HCT116 (cell line): ENCODE measurements around the gene GRID2. TPM values are rescaled to one million over a fixed set of nuclear protein-coding genes. Genes with fewer than 3 reads are reported as not detected.

ENCODE experiments used
- ATAC-seq: fragments of 200-7000 bp; cut with Tn5 transposase; 2 replicates; pipeline ENCODE4 v1.9.1; 2020; ENCODE audit warnings: mild to moderate bottlenecking, moderate library complexity
- BruUV-seq: library from RNA; stranded (reverse); fragments of 400-500 nt; replicated peaks from 2 replicates; lab custom pipeline; 2021; lab: Mats Ljungman, UMichigan
- CTCF ChIA-PET: fragments of 300-600 bp; sonication (Branson Sonifier 250); formaldehyde crosslinking; loops from one replicate; lab custom pipeline; 2021; ENCODE audit warnings: antibody characterized with exemption; lab: Charles Lee
- POLR2A ChIA-PET: fragments of 300-600, 350-600 bp; sonication (Branson Sonifier 250); formaldehyde crosslinking; loops from one replicate; lab custom pipeline; 2021; ENCODE audit warnings: antibody characterized with exemption; lab: Charles Lee
- RAD21 ChIA-PET, 2 experiments: fragments of 300-600 bp; sonication (Branson Sonifier 250); formaldehyde crosslinking; loops; one replicate each; lab custom pipeline; 2023; ENCODE audit warnings: low total read pairs in 2 of 2; ENCODE audit not compliant: uncharacterized antibody in 2 of 2, unreplicated experiment in 2 of 2, low non-redundant PET in 1 of 2; lab: Charles Lee
- DNase-seq: peaks from one replicate; pipeline ENCODE4 v3.0.0-alpha.2; 2010; ENCODE audit warnings: low read depth, low spot score
- H2AFZ ChIP-seq: fragments of 200-600 bp; shearing (Covaris generic), sonication (generic); 2 replicates; pipeline ENCODE4 v1.6.1; 2017; ENCODE audit warnings: low read depth, mixed run types, mixed read lengths, antibody characterized with exemption, low read length; ENCODE audit not compliant: poor library complexity, severe bottlenecking
- H3K27ac ChIP-seq: 2 replicates; pipeline ENCODE4 v1.5.1; 2012; ENCODE audit warnings: low read depth, low read length
- H3K27me3 ChIP-seq: fragments of 200-600 bp; sonication (generic); 2 replicates; pipeline ENCODE4 v1.6.1; 2016; ENCODE audit warnings: mixed run types, low read length, mixed read lengths; ENCODE audit not compliant: insufficient read depth
- H3K36me3 ChIP-seq, 2 experiments: fragments of 200-500 bp in 1 of 2; fragments of 200-600 bp in 1 of 2; sonication (Bioruptor generic) in 1 of 2; sonication (generic) in 1 of 2; 2 replicates each; pipeline versions ENCODE4 v1.5.1 to v1.6.1; 2014 to 2016; ENCODE audit warnings: low read length in 2 of 2, inconsistent platforms in 1 of 2, mixed read lengths in 1 of 2, mixed run types in 1 of 2; ENCODE audit not compliant: insufficient read depth in 2 of 2, control insufficient read depth in 1 of 2
- H3K4me1 ChIP-seq, 2 experiments: fragments of 200-600 bp in 1 of 2; sonication (generic) in 1 of 2; 2 replicates each; pipeline versions ENCODE4 v1.5.1 to v1.6.1; 2012 to 2017; ENCODE audit warnings: low read length in 2 of 2, inconsistent platforms in 1 of 2, mild to moderate bottlenecking in 1 of 2, mixed read lengths in 1 of 2, mixed run types in 1 of 2, moderate library complexity in 1 of 2; ENCODE audit not compliant: insufficient read depth in 2 of 2, control insufficient read depth in 1 of 2
- H3K4me2 ChIP-seq: fragments of 200-600 bp; sonication (generic); 2 replicates; pipeline ENCODE4 v1.6.1; 2017; ENCODE audit warnings: mixed run types, low read length, mixed read lengths
- H3K4me3 ChIP-seq, 2 experiments: fragments of 200-600 bp in 1 of 2; sonication (generic) in 1 of 2; replicated peaks in 1 of 2; 2 replicates each; pipeline ENCODE4 v1.5.1; 2011 to 2016; ENCODE audit warnings: low read length in 2 of 2, control low read depth in 1 of 2, low read depth in 1 of 2, mild to moderate bottlenecking in 1 of 2, mixed read lengths in 1 of 2, mixed run types in 1 of 2
- H3K79me2 ChIP-seq: fragments of 200-600 bp; sonication (generic); 2 replicates; pipeline ENCODE4 v1.6.1; 2017; ENCODE audit warnings: mild to moderate bottlenecking, mixed run types, low read length, moderate library complexity, mixed read lengths; ENCODE audit not compliant: insufficient read depth
- H3K9ac ChIP-seq: fragments of 200-600 bp; sonication (generic); 2 replicates; pipeline ENCODE4 v1.6.1; 2016; ENCODE audit warnings: low read length, mixed read lengths
- H3K9me2 ChIP-seq: fragments of 200-600 bp; sonication (generic), shearing (Covaris generic); 2 replicates; pipeline ENCODE4 v1.6.1; 2017; ENCODE audit warnings: mixed run types, mild to moderate bottlenecking, moderate library complexity; ENCODE audit not compliant: insufficient read depth
- H3K9me3 ChIP-seq, 2 experiments: fragments of 200-500 bp in 1 of 2; fragments of 200-600 bp in 1 of 2; sonication (Bioruptor generic) in 1 of 2; sonication (generic) in 1 of 2; 2 replicates each; pipeline ENCODE4 v1.6.1; 2014 to 2017; ENCODE audit warnings: low read length in 2 of 2, mixed read lengths in 2 of 2, inconsistent platforms in 1 of 2, low read depth in 1 of 2, mild to moderate bottlenecking in 1 of 2, mixed run types in 1 of 2, moderate library complexity in 1 of 2; ENCODE audit not compliant: control insufficient read depth in 1 of 2, insufficient read depth in 1 of 2
- H4K20me1 ChIP-seq: fragments of 200-600 bp; sonication (generic), shearing (Covaris generic); 2 replicates; pipeline ENCODE4 v1.6.1; 2017; ENCODE audit warnings: mixed run types, mild to moderate bottlenecking, moderate library complexity; ENCODE audit not compliant: insufficient read depth
- CTCF ChIP-seq, 3 experiments: fragments of 200-600 bp in 1 of 3; sonication (generic) in 1 of 3; IDR thresholded peaks in 2 of 3; conservative IDR thresholded peaks in 1 of 3; 2 replicates each; pipeline ENCODE4 v1.5.1; 2012 to 2017; ENCODE audit warnings: low read depth in 2 of 3, low read length in 2 of 3, antibody characterized with exemption in 1 of 3, borderline replicate concordance in 1 of 3, control low read depth in 1 of 3, mild to moderate bottlenecking in 1 of 3, mixed read lengths in 1 of 3, mixed run types in 1 of 3, moderate library complexity in 1 of 3; ENCODE audit not compliant: insufficient read depth in 1 of 3
- ELF1 ChIP-seq: IDR thresholded peaks from 2 replicates; pipeline ENCODE4 v1.6.1; 2012; ENCODE audit warnings: low read depth, borderline replicate concordance
- FOSL1 ChIP-seq: IDR thresholded peaks from 2 replicates; pipeline ENCODE4 v1.6.1; 2012; ENCODE audit warnings: low read depth
- RAD21 ChIP-seq: IDR thresholded peaks from 2 replicates; pipeline ENCODE4 v1.6.1; 2012; ENCODE audit warnings: low read depth, mild to moderate bottlenecking
- SIN3A ChIP-seq: IDR thresholded peaks from 2 replicates; pipeline ENCODE4 v1.6.1; 2012; ENCODE audit warnings: low read depth
- TCF7L2 ChIP-seq: IDR thresholded peaks from 2 replicates; pipeline ENCODE4 v1.7.0; 2011; ENCODE audit warnings: borderline replicate concordance, inconsistent platforms; ENCODE audit not compliant: insufficient read depth, insufficient read length; ENCODE audit errors: extremely low read depth
- YY1 ChIP-seq: IDR thresholded peaks from 2 replicates; pipeline ENCODE4 v1.6.1; 2011; ENCODE audit warnings: low read length, low read depth, moderate library complexity, mild to moderate bottlenecking; ENCODE audit not compliant: insufficient replicate concordance; ENCODE audit errors: extremely low read depth
- ZBTB33 ChIP-seq: IDR thresholded peaks from 2 replicates; pipeline ENCODE4 v1.6.1; 2011; ENCODE audit warnings: mild to moderate bottlenecking, low read length, moderate library complexity; ENCODE audit not compliant: insufficient replicate concordance; ENCODE audit errors: extremely low read depth
- ZFX ChIP-seq: fragments of 450-650 bp; IDR thresholded peaks from 2 replicates; pipeline ENCODE4 v1.6.1; 2017
- intact Hi-C: fragments of 100-400 bp; cut with micrococcal nuclease; formaldehyde crosslinking; loops from 2 replicates; pipeline ENCODE4 v1.10.0; 2022
- total RNA-seq: library from RNA; stranded (reverse); gene quantifications from one replicate; pipeline ENCODE4 v1.2.1, GENCODE V29; 2021; ENCODE audit not compliant: unreplicated experiment
- TF ChIP-seq, protein P1 (sequence below): IDR thresholded peaks from 2 replicates; pipeline ENCODE4 v1.6.1; 2012; ENCODE audit warnings: low read depth

Gene GRID2
- total RNA-seq, 1 experiment from 2014 or later, result not detected

DNA sequence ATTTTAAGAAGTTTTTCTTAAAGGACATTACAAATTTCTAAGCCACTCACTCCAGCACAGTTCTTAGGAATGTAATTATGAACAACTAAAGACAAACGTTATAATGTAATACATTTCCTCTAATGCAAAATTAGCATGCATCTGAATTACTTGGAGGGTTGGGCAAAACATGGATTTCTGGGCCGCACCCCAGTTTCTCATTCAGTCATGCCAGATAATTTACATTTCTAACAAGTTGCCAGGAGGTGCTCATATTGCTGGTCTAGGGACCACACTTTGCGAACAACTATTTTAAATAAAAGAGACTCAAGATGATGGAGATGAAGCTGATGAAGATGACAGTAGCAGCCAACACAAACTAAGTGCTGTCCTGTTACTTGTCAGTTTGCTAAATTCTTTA, 840.1 kb downstream of the GRID2 start:
- Histone ChIP-seq H3K27me3 (no peaks in the 10 kb centered on the region), H3K4me3 (no peak overlapping the region), H3K9me3 (no peaks in the 10 kb centered on the region), H3K79me2 (no peaks in the 10 kb centered on the region), H3K9me2 (no peaks in the 10 kb centered on the region), H3K9ac (no peak overlapping the region), H4K20me1 (no peaks in the 10 kb centered on the region), H3K4me1 (no peaks in the 10 kb centered on the region), H2AFZ (no peak overlapping the region), H3K36me3 (no peaks in the 10 kb centered on the region), H3K4me2 (no peak overlapping the region), H3K27ac (no peak overlapping the region)
- RAD21 ChIA-PET, result no interaction called here
- ATAC-seq, result no peak
- no TSS peak for BruUV-seq
- CTCF ChIA-PET, result no interaction called here
- DNase-seq, result no peak
- intact Hi-C loops, result no loop called here
- TF ChIP-seq ELF1 (no peak), TCF7L2 (no peak), RAD21 (no peak), ZFX (no peak), CTCF (IDR thresholded peaks at IDR 0.05 in 2 of 3, conservative IDR thresholded peaks at IDR 0.05 in 1 of 3; ENCODE audit: borderline replicate concordance in 1 of 3, insufficient read depth in 1 of 3, low read depth in 2 of 3, low read length in 2 of 3) (no peak), SIN3A (no peak), FOSL1 (no peak), ZBTB33 (no peak), YY1 (no peak)
- TF ChIP-seq, protein P1, sequence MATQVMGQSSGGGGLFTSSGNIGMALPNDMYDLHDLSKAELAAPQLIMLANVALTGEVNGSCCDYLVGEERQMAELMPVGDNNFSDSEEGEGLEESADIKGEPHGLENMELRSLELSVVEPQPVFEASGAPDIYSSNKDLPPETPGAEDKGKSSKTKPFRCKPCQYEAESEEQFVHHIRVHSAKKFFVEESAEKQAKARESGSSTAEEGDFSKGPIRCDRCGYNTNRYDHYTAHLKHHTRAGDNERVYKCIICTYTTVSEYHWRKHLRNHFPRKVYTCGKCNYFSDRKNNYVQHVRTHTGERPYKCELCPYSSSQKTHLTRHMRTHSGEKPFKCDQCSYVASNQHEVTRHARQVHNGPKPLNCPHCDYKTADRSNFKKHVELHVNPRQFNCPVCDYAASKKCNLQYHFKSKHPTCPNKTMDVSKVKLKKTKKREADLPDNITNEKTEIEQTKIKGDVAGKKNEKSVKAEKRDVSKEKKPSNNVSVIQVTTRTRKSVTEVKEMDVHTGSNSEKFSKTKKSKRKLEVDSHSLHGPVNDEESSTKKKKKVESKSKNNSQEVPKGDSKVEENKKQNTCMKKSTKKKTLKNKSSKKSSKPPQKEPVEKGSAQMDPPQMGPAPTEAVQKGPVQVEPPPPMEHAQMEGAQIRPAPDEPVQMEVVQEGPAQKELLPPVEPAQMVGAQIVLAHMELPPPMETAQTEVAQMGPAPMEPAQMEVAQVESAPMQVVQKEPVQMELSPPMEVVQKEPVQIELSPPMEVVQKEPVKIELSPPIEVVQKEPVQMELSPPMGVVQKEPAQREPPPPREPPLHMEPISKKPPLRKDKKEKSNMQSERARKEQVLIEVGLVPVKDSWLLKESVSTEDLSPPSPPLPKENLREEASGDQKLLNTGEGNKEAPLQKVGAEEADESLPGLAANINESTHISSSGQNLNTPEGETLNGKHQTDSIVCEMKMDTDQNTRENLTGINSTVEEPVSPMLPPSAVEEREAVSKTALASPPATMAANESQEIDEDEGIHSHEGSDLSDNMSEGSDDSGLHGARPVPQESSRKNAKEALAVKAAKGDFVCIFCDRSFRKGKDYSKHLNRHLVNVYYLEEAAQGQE, result no peak
- POLR2A ChIA-PET, result no interaction called here
